GM12873 (cell line): ENCODE data around the gene FBXO7.

Source experiments
- TF ChIP-seq, protein P1 (sequence below): IDR thresholded peaks from 2 replicates; pipeline ENCODE4 v1.5.1; 2012; ENCODE audit warnings: low read depth, mild to moderate bottlenecking, moderate library complexity, low read length, control low read depth; ENCODE audit not compliant: insufficient read depth; ENCODE audit errors: missing control alignments

Gene FBXO7

DNA sequence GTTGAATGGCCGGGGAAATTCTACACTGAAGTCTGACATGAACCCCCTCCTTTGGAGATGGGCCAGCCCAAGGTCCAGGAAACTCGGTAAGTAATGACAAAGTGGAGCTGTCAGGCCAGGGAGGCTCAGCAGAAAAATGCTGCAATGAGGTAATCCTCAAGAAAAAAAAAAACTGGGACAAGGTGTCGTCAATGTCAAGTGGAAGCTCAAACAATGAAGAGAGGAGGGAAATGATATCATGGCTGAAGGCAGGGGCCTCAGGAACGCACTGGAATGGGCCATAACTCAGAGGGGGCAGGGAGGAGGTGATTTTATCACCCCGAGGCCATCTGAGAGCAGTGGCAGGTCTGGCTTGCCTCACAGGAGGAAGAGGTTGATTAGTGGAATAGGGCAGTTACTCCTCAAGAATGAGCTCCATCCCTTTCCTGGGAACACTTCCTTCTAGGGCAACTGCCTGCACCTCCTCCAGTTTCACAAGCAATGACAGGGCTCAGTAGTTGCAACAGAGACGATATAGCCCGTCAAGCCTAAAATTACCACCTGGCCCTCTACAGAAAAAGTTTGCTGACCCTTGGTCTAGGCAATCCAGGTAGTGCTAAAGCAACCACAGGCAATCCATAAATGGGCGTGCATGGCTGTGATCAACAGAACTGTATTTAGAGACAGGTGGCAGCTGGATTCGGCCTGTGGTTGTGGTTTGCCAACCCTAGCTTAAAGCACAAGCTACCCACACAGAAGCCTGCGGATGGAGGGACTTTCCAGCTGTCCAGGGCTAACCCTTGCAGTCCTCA, 65.2 kb downstream of the FBXO7 start:
- TF ChIP-seq, protein P1, sequence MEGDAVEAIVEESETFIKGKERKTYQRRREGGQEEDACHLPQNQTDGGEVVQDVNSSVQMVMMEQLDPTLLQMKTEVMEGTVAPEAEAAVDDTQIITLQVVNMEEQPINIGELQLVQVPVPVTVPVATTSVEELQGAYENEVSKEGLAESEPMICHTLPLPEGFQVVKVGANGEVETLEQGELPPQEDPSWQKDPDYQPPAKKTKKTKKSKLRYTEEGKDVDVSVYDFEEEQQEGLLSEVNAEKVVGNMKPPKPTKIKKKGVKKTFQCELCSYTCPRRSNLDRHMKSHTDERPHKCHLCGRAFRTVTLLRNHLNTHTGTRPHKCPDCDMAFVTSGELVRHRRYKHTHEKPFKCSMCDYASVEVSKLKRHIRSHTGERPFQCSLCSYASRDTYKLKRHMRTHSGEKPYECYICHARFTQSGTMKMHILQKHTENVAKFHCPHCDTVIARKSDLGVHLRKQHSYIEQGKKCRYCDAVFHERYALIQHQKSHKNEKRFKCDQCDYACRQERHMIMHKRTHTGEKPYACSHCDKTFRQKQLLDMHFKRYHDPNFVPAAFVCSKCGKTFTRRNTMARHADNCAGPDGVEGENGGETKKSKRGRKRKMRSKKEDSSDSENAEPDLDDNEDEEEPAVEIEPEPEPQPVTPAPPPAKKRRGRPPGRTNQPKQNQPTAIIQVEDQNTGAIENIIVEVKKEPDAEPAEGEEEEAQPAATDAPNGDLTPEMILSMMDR: no peak

DNA sequence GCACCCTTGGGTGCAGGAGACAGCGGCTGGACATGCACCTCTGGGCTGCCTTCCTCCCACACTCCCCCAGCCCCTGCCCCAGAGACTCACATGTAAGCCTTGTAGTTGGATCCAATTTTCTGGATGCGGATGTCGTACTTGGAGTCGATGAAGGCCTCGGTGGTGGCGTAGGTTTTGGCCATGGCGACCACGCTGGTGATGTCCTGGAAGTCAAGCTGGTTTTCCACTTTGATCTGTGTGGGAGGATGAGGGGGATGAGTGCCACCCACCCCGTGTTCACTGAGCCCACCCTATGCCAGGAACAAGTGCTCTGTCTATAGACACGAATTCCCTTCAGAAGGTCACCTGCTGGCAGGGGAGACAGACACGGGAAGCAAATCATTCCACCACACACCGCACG, 66.9 kb downstream of the FBXO7 start:
- TF ChIP-seq, protein P1: no peak

DNA sequence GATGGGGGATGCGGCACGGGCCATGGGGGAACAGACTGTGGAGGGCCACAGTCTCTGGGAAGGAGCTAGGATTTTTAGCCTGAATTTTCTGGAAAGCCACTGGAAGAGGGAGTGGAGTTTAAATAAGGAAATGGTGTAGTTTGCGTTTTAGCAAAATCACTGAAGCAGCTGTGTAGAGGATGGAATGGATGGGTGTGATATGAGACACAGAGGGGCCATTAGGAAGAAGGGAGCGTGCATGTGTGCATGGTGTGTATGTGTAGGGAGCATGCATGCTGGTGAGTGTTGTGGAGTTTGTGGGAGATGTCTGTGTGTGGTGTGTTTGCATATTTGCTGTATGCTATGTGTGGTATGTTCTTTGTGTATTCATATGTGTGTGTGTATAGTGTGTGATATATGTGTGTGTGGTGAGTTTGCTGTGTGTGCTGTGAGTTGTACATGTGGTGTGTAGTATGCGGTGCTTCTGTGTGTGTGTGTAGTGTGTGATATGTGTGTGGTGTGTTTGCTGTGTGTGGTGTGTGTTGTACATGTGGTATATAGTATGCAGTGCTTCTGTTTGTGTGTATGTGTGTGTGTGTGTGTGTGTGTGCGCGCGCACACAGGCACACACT, 67.6 kb downstream of the FBXO7 start:
- TF ChIP-seq, protein P1: no peak

DNA sequence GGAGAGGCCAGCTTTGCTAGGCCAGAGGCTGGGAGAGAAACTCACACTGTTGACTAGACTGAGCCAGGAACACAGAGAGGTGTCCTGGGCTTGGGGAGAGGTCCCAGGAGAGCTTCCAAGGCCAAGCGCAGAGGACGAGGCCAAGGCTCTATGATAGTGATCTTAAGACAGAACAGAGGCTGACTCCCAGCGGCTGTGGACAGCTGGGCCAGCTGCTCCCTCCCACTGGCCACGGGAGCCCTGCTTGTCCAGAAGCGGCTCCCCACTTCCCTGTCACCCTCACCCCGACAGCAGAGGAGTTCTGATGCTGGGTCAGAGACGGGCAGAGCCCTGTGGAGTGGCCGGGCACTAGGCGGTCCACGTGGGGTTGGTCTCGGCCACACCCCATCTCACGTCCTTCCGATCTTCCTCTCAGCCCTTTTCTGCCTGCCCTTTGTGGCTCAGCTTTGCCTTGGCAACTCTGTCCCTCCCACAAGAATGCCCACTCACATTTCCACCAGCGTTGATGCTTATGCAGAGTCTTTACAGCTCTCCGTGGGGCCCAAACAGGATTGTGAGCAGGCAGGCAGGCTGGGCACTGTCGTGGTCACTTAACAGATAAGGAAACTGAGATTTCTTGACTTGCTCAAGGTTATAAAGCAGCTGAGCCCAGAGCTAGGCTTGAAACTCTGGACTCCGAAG, 68.2 kb downstream of the FBXO7 start:
- TF ChIP-seq, protein P1: no peak

DNA sequence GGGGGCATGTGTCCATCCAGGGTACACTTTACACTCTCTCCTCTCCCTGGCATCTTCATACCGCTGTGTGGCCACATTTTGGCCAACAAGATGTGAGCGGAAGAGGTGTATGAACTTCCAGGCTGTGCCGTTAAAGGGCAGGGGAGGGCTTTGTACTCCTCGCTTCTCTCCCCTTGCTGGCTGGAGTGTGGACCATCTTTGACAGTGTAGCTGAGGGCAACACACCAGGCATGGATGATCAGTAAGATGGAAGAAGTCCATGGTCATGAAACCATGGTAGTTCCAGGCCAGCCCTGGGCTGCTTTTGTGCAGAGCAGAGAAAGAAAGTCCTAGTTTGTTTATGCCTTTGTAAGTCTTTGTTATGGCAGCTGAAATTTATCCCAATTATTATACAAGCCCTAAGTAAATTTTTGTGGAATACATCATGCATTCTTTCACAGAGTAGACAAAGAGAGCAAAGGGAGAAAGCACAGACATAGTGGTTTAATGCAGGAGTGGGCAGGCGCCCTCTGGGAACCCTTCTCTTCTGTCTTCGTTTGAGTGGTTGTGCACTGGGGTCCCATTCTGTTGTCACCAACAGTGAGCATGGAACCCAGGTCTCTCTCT, 70.4 kb downstream of the FBXO7 start:
- TF ChIP-seq, protein P1: no peak

DNA sequence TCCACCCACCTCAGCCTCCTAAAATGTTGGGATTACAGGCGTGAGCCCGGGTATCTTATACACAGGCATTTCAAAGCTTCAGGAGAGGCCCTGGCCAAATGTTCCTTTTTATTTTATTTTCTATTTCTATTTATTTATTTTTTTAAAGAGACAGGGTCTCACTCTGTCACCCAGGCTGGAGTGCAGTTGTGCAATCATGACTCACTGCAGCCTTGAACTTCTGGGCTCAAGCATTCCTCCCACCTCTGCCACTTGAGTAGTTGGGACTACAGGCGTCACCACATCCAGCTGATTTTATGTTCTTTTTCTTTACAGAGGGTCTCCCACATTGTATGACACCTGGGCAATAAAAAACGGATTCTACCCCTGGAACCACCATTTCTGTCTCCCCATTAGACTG, 71.2 kb downstream of the FBXO7 start:
- TF ChIP-seq, protein P1: no peak

DNA sequence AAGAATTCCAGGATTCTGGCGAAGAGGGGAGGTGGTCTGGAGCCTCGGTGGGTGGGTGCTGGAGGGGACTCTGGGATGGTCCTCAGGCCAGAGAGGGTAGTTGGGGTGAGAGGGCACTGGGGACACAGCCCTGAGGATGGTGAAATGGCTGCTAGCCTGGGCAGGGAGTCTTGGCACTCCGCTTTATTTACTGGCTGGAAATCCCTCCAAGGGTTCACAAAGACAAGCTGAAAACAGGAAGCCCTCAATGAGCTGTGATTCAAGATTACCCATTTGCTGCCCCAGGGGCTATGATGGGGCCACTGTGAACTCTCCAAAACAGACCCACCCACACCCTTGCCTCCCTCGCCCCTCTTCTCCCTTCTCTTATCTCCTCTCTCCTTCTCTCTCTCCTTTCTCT, 71.9 kb downstream of the FBXO7 start:
- TF ChIP-seq, protein P1: no peak
